ENCODE measurements around the gene GSDME.

The GSDME gene

DNA sequence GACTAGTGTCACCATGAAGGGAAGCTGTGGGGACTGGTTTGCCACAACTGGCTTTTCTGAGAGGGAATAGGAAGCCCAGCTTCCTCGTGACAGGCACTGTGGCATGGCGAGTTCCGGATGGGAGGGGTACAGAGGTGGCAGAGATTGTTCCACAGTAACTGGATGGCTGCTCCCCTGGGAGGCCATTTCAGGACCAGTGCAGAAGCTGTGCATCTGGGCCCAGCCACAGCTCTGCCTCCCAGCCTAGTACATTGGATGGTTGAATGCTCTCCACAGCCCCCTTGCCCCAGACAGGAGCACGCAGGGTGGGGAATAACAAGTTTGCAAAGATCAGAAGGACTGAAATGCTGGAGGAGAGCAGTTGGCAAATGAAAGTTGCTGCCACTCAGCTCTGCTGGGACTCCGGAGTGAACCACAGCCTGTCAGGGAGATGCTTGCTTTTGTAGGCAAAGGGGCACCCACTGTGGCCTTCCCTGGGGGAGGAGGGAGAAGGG is 51.8 kb downstream of the GSDME start:
- DNase-seq (ENCODE audit: low read depth, low spot score): no peak

DNA sequence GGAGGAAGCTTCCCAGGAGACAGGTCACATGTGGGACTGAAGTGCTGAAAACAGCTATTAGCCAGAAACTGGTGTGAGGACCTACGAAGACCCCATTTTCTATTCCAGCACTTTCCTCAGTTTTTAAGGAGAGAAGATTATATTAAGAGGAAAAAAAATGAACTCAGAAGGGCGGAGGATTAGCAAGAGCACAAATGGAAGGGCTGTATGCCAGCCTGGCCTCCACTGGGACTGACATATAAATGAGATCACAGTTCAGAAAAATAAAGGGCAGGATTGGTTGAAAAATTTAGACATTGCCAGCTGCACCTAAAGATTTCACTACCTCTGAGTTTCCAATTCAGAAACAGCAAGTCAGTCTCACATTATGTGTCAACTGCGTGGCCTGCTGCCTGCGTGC is 53.0 kb downstream of the GSDME start:
- no peak for DNase-seq (ENCODE audit: low read depth, low spot score)

DNA sequence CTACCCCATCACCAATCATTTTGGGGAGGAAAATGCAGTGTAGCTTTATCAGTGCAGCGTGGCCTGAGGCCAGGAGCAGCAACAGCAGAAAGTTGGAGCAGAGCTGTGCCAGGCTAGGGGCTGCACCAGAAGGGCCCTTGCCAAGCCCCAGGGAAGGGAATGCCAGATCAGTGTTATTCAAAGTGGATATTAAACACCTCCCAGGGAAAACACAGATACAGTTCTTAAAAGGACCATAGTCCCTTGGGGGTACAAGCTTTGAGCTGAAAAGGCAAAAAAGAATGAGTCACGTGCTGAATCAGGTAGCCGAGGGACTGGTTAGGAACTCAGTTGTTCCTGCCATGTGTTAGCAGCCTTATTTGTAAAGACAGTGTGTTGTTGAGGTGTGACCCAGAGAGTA is 54.0 kb downstream of the GSDME start:
- DNase-seq (ENCODE audit: low read depth, low spot score): no peak

DNA sequence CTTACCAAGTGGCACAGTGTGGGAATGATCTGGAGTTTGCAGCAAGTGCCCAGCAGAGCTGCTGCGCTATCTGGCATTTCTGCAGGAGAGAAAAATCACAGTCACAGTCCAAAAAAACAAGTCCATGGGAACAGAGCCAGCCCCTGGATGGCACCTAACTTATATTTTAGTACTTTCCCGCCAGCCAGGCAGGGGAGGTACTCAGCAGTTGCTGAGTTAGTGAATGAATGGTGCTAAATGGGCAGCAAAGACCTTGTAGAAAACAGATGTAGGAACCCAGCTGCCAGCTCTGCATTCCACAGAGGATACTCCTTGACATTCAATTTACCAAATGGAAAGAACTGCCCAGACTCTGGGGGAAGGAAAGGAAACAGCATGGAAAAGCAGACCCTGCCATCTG is 54.5 kb downstream of the GSDME start:
- peak; percentile 37 for DNase-seq (ENCODE audit: low read depth, low spot score)

DNA sequence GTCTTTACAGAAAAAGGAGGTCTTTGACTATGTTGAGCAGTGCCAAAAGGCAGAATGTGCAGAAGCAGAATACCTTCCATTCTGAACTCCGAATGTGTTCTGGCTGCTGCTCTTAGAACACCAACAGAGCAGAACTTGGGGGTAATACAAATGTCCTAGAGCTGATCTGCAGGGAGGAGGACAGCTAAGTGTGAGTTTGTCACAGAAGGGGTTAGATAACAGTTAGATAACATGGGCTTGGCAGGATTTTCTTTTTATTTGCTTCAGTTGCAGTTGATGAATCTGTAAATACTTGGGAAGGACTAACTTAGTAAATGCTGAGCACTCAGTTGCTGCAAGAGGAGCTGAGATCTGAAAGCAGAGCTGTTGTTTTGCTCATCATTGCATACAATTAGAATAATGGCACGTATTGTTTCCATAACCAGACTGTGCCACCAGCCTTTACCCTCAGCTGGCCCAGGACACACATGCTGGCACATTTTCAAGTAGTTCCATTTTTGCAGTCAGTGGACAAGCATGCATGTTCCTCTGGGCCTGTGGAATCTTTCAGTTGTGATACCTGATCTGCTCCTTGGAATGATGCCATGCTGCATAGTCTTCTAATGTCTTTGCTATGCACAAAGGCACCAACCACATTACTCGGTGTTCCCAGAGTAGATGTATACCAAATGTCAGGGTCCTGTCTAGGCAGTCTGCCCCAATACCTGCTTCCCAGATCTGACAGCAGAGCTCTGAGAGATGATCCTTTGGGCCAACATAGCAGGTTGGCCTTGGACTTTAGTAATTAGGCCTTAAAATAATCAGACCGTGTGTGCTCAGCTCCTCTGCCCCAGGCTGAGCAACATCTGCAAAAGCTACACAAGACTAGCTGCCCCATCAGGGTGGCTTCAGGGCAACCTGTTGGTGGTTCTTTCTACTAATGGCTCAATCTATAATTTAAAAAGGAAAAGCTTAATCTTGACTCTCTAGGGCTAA is 55.7 kb downstream of the GSDME start:
- DNase-seq (ENCODE audit: low read depth, low spot score): peak; percentile 90

DNA sequence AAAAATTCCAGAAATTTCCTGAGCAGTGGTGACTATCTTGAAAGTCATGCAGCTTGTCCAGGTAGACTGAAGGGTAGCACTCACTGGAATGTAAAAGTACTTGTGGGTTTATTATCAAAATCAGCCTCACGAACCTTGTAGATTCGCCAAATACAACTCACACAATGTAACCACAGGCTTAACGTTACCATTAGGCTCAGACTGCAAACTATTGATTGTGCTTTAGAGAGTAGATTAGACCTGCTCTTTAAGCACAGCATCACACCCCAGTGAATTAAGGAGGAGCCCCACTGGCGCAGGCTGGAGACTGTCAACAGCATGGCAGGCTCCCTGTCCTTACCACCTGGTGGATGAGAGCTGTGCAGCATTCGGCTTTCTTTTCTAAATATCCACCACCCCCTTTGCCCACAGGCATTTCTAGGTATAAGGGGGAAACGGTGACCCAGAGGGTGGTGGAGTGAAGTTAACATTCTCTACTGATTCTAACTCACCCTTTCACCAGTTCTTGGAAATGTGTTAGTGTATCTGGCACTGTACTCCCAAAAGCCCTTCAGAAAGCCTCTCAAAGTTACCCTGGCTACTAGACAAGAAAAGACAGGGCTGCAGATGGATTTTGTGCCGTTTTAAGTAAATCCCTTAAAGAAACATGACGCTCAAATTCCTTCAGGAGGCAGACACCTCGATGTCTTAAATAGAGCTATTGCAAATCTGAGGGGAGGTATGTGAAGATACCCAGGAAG is 56.6 kb downstream of the GSDME start:
- DNase-seq (ENCODE audit: low read depth, low spot score): peak; percentile 77

DNA sequence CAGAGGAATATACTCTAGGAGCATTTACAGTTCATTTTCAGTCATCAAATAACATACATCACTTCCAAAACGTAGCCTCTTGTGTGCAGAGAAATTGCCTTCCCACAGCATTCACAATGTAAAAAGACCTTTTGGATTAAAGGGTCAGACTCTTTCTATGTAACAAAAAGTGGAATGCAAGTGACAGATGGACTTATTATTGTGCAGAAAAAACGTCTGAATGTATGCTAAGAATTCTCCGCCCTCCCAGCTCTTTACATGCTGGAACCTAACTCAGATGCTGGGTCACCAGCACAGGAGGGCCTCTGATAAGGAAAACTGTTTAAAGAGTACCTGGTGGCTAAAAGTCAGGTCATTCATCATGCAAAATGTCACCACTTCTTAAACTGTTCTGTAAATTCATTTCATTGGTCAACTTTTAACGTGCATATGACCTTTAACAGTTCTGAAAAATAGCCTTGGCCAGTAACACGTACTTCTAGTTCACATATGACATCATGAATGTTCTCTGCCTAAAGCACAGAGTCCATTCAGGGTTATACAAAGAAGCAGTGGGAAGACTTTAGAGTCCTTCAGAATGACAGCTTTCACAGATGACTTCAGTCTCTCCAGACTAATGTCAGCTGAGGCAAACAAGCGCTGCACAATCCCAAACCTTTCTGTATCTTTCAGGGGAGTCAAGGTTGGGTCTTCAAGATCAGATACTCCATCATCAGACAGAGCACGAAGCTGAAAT is 58.6 kb downstream of the GSDME start:
- no peak for DNase-seq (ENCODE audit: low read depth, low spot score)

DNA sequence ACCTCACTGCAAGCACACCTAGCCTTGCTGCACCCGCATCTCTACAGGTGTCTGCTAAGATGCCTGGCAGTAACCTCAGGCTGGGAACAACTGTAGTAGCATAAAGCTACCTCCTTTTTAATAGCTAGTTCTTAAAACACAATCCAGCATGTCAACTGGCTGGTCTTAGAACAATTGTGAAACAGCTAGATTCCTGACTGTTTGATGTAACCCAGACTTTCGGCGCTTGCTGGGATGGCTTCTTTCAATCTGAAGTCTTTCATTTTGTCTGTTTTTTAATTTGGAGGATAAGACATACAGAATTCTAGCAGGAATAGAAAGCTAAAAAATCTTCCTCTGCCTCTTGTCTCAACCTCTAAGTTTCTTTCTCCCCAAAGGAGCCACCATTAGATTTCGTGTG is 59.8 kb downstream of the GSDME start:
- no peak for DNase-seq (ENCODE audit: low read depth, low spot score)

DNA sequence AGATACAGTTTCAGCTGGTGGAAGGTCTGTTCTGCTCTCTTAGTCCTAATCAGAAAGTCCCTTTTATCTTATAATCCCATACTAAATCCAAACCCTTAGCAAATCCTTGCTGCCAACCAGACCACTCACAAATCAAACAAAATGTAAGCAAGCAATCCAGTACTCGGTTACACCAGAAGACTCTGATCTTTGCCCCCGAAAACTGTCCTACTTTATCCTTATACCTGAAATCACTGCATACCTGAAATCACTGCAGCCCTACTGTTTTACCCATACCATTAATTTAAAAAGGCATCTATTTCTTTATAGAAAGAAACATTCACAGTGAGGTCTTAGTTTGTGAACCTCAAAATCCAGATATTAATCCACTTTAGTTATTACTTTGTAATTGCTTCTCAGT is 64.7 kb downstream of the GSDME start:
- DNase-seq (ENCODE audit: low read depth, low spot score): no peak

DNA sequence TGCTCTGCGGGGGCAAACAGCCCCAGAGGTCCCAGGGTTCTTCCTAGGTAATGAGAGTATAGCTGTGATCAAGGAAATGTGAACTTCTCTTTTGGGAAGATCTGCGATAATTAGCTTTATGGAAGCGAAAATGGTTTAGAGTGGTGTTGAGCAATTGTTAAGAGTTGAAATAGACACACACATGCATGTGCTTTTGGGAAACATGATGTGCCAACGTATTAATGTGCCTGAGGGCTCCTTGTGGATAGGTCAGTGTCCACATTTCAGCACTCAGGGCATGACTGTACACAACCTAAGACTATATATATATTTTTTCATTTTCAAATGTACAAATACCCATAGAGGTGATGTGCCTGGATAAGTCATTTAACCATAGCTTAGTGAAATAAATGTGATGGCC is 67.0 kb downstream of the GSDME start:
- DNase-seq (ENCODE audit: low read depth, low spot score): no peak

DNA sequence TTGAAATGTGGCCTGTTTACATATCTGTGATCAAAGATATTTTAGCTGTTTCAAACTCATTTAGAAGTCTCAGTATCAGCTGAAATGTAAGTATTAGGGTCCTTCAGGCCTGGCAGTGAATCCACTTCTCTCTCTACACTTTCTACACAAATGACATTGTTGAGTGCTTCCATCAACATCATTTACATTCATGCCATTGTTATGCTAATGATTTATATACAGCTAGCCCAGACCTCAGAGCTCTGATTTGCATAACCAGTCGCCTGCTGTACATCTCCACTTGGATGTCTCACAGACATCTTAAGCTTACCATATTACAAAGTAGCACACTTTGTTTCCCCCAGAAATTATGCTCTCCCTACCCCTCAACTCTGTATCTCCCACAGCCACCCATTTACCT is 71.6 kb downstream of the GSDME start:
- peak; percentile 15 for DNase-seq (ENCODE audit: low read depth, low spot score)

DNA sequence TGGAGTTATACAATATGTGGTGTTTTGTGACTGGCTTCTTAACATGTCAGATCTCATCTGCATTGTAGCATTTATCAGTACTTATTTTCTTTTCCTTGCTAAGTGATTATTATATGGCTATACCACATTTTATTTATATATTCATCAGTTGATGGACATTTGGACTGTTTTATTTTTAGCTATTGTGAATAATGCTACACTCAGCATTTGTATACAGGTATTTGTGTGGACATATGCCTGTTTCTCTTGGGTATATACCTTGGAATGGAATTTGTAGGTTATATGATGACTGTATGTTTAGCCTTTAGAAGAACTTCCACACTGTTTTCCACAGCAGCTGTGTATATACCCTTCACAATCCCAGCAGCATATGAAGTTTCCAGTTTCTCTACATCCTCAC is 86.5 kb downstream of the GSDME start:
- no peak for DNase-seq (ENCODE audit: low read depth, low spot score)

DNA sequence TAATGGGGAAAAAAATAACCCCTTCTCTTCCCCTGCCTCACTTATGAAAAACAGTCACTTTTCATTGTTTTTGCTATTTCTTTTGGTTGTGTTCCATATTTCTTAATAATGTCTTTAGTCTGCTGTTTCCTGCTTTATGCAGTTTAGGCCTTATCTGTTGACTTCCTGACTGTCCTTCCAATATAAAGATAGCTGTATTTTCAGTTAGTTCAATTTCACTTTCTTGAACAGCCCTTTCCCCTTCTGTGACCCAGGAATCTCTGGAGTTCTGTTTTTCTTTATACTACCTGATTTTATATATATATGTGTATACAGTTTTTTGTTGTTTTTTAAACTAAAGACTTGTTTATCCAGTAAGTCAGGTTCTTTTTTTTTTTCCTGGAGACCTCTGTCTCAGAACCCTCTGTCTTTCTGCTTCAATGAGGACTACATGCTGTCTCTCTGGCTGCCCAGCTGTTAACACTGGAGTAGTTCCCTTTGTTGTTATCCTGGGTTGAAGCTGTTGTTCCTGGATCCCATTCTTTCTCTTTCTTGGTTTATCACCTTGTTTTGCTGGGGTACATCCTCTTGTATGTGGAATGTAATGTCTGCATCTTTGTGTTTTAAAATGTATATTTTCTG is 87.2 kb downstream of the GSDME start:
- no peak for DNase-seq (ENCODE audit: low read depth, low spot score)

DNA sequence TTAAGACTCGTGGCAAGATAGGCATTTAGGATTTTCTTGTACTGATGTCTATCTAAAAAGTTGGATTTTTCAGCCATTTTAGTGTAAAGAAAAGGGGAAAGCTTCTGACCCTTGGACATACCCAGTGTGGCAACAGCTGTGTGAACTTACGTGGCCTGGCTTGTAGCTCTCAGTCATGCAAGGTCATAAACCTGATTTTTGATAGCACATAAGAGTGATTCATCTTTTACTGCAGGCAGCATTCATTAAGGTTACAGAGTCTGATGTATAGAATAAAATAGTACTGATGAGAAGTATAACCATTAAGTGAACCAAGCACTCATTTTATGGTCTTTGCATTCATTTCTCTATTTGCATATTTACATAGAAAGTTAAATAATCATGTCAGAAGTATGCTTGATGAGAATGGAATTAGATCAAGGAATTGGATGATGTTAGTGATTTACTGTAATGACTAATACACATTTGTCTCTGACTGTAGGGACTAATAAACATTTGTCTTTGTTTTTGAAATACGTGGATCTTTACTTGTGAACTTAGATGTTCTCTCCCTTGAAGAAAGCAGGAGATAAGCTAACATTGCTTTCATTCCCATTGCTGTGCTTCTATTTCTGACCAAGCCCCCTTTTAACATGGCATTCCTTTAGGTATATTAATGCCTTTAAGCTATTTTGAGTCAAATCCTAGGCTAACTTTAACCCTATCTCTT is 88.2 kb downstream of the GSDME start:
- DNase-seq (ENCODE audit: low read depth, low spot score): no peak

DNA sequence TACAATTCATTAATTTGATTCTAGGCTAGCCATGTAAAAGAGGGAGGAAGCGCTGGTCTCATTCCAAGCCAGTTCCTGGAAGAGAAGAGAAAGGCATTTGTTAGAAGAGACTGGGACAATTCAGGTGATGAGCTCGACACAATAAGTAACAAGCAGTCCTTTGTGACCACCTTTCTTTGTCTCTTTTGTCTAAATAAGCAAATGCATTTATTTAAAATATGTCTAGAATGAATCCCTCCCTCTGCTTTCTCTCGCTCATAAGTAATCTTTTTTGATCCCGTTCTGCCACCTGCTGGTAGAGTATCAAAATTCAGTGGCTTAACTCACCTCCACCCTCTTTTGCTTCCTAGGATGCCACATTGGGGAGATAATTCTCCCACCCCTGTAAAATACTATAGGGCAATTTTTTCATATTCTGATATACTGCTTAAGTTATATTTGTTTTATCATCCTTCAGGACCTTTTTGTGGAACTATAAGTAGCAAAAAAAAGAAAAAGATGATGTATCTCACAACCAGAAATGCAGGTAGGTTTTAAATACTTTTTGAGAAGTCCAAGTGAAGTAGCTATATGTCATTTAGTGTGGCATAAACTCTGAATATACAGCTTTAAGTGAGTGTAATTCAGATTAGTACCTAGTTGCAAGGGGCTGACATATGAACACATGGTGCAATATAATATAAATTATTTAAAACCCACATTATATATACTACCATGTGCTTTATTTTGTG is 91.5 kb downstream of the GSDME start:
- DNase-seq (ENCODE audit: low read depth, low spot score): peak; percentile 71

DNA sequence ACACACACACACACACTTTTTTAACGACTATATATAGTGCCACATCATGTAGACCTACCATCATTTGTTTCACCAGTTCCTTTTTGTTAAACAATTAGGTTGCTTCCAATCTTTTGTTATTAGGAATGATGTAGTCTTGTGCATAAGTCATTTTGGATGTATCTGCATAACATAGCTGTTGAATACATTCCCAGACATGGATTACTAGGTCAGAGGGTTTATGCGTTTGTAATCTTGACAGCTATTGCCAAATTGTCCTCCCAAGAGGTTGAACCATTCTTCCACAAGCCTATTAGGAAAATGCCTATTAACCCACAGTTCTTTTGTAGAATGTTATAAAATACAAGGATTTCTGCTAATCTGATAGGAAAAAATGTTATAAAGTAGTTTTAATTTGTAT is 96.7 kb downstream of the GSDME start:
- no peak for DNase-seq (ENCODE audit: low read depth, low spot score)

DNA sequence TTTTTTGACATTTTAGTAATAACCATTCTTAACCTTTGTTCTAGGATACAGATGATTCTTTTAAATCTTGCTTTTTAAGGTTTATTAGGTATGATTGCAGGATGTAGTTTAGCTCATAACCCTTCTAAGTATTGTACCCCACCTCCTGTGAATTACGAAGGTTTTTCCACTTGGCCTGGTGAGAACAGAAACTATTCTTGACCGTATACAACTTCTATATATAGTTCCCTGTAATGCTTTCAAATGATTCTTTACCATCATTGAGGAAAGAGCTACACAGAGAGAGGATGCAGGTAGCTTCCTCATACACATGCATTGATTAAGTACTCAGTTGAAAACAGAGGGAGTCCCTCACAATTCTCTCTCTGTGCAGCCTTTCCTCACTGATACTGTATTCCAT is 97.8 kb downstream of the GSDME start:
- DNase-seq (ENCODE audit: low read depth, low spot score): no peak

DNA sequence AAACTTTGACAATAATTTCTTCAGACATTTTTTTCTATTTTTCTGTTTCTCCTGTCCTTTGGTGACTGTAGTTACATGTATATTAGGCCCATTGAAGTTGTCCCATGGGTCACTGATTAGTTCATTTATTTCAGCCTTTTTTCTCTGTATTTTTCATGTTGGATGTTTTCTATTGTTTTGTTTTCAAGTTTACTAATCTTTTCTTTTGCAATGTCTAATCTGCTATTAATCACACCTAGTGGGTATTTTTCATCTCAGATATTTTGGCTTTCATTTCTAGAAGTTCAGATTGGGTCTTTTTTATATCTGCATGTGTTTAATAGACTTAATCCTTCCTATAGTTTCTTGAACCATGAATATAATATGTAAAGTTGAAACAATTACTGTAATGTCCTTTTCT is 99.3 kb downstream of the GSDME start:
- no peak for DNase-seq (ENCODE audit: low read depth, low spot score)

DNA sequence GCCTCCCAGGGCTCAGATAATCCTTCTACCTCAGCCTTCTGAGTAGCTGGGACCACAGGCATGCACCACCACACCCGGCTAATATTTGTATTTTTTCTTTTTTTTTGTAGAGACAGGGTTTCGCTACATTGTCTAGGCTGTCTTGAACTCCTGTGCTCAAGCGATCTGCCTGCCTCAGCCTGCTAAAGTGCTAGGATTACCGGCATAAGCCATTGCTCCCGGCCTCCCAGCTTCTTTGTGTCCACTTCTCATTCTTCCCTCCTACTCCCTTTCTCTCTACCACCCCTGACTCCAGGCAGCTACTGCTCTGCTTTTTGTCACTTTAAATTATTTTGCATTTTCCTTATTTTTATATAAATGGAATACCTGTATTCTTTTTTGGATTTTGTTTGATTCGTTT is 100.7 kb downstream of the GSDME start:
- DNase-seq (ENCODE audit: low read depth, low spot score): peak; percentile 9

DNA sequence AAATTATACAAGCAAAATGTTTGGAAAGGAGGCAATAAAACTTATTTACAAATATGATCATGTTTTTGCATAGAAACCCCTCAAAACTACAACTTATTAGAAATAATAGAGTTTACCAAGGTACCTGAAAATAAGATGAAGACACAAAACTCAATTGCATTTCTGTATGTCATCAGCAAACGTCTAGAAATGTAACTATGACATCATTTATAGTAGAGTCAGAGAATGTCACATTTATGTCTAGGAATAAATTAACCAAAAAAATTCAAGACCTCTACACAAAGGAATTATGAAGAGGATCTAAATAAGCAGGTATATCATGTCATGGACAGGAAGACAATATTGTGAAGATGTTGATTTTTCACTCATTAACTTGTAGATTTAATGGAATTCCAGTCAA is 103.0 kb downstream of the GSDME start:
- DNase-seq (ENCODE audit: low read depth, low spot score): no peak
